Measurements from ENCODE around the gene STARD3NL. TPM values are rescaled to one million over a fixed set of nuclear protein-coding genes. Genes with fewer than 3 reads are reported as not detected.
"Not testable (repeated sequence)": the region's sequence is repeated elsewhere in the genome, so short reads cannot be mapped to it uniquely, and the experiment has no call there.

The STARD3NL gene
- total RNA-seq, 4 donors from 2014 or later: 7.0 to 11.9 (median 8.6) TPM

- no peak for DNase-seq (ENCODE audit: low spot score in 2 of 2)
- 73 to 76% methylated on average over 3 of the region's 3 CpGs for WGBS, 2 donors
- intact Hi-C loops (cut with DNase I; ENCODE audit: low total_unique reads): no loop called here
- H3K4me3 ChIP-seq (ENCODE audit: low read depth, poor library complexity, severe bottlenecking): no peak overlapping the region
- no peak for TF ChIP-seq CTCF (IDR thresholded peaks at IDR 0.05)
- TF ChIP-seq POLR2A (IDR thresholded peaks at IDR 0.05): no peak
Measured at GRCh38 chr7:38241071-38241470, 63.0 kb downstream of the STARD3NL start.

GRCh38 chr7:38242814-38243213, 64.8 kb downstream of the STARD3NL start:
- WGBS, 2 donors: 87 to 89% methylated on average over 6 of the region's 6 CpGs
- no peak for DNase-seq (ENCODE audit: low spot score in 2 of 2)
- no peak overlapping the region for H3K4me3 ChIP-seq (ENCODE audit: low read depth, poor library complexity, severe bottlenecking)
- intact Hi-C loops (cut with DNase I; ENCODE audit: low total_unique reads): no loop called here
- TF ChIP-seq POLR2A (IDR thresholded peaks at IDR 0.05) (no peak), CTCF (IDR thresholded peaks at IDR 0.05) (no peak)

- WGBS, 2 donors: 60 to 66% methylated on average over 5 of the region's 5 CpGs
- intact Hi-C loops (cut with DNase I; ENCODE audit: low total_unique reads); DNase-seq (ENCODE audit: low spot score in 2 of 2); H3K4me3 ChIP-seq (ENCODE audit: low read depth, poor library complexity, severe bottlenecking): not testable (repeated sequence)
Measured at GRCh38 chr7:38243345-38243744, 65.3 kb downstream of the STARD3NL start.

- no peak overlapping the region for H3K4me3 ChIP-seq (ENCODE audit: low read depth, poor library complexity, severe bottlenecking)
- 86 to 88% methylated on average over 14 of the region's 14 CpGs for WGBS, 2 donors
- intact Hi-C loops (cut with DNase I; ENCODE audit: low total_unique reads): no loop called here
- DNase-seq (ENCODE audit: low spot score in 2 of 2): no peak
- TF ChIP-seq POLR2A (IDR thresholded peaks at IDR 0.05): no peak
- TF ChIP-seq CTCF (IDR thresholded peaks at IDR 0.05): no peak
Measured at GRCh38 chr7:38244516-38244915, 66.5 kb downstream of the STARD3NL start.

GRCh38 chr7:38245409-38245977, 67.4 kb downstream of the STARD3NL start:
- intact Hi-C loops (cut with DNase I; ENCODE audit: low total_unique reads): no loop called here
- DNase-seq (ENCODE audit: low spot score in 2 of 2): no peak
- WGBS, 2 donors: 76 to 79% methylated on average over 3 of the region's 3 CpGs
- no peak overlapping the region for H3K4me3 ChIP-seq (ENCODE audit: low read depth, poor library complexity, severe bottlenecking)
- TF ChIP-seq POLR2A (IDR thresholded peaks at IDR 0.05): no peak
- no peak for TF ChIP-seq CTCF (IDR thresholded peaks at IDR 0.05)

GRCh38 chr7:38248069-38248567, 70.1 kb downstream of the STARD3NL start:
- 78 to 94% methylated on average over 5 of the region's 5 CpGs for WGBS, 2 donors
- no peak for TF ChIP-seq CTCF (IDR thresholded peaks at IDR 0.05)
- TF ChIP-seq POLR2A (IDR thresholded peaks at IDR 0.05): no peak
- H3K4me3 ChIP-seq (ENCODE audit: low read depth, poor library complexity, severe bottlenecking): no peak overlapping the region
- intact Hi-C loops (cut with DNase I; ENCODE audit: low total_unique reads): no loop called here
- no peak for DNase-seq (ENCODE audit: low spot score in 2 of 2)

- 74 to 75% methylated on average over 3 of the region's 3 CpGs for WGBS, 2 donors
- DNase-seq (ENCODE audit: low spot score in 2 of 2); H3K4me3 ChIP-seq (ENCODE audit: low read depth, poor library complexity, severe bottlenecking); intact Hi-C loops (cut with DNase I; ENCODE audit: low total_unique reads): not testable (repeated sequence)
Measured at GRCh38 chr7:38249849-38250248, 71.8 kb downstream of the STARD3NL start.
